HG02759 (cell line): ENCODE data around the gene SASH1.

Experiments
- ATAC-seq: cut with Tn5 transposase; IDR thresholded peaks from one replicate; pipeline ENCODE4 v1.9.1; 2021; ENCODE audit warnings: mild to moderate bottlenecking, moderate library complexity; ENCODE audit not compliant: unreplicated experiment

The SASH1 gene

DNA sequence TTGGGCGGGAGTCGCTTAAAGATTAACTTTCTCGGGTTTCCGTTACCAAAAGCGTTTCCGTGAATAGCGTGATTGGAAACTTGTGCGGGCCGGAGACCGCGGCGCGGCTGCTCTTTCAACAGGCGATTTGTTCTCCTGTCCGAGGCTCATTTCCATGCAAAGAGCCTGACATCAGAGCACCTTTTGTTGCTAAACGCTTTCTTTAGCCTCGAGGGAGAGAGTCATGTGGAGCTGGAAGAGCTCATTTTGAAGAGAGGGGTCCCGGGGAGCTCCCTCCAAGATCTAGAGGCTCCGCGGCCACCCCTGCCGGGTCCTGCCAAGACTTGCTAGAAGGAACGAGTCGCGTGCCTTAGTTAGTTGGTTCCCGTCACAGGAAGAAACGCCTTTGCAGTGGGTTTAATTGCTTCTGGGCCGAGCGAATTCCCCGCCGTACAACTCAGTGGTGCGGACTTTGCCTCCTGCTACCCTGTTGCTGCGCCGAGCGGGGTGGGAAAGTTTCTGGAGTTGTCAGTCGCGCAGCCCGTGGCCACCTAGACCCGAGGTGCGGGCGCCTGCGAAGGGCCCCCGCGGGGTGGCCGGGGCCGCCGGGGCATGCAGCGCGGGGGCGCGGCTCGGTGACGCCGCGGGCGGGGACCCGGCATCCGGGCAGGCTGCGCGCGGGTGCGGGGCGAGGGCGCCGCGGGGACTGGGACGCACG is at the start of gene SASH1:
Gene SASH1, plus strand, starts transcription at position 489 of the 697 bp plus-strand sequence. CDS start 230 bp downstream, outside the sequence.
- peak; percentile 76 for ATAC-seq

GRCh38 chr6:148293181-148293995 is 49.2 kb upstream of the SASH1 start:
- ATAC-seq, result no peak

DNA sequence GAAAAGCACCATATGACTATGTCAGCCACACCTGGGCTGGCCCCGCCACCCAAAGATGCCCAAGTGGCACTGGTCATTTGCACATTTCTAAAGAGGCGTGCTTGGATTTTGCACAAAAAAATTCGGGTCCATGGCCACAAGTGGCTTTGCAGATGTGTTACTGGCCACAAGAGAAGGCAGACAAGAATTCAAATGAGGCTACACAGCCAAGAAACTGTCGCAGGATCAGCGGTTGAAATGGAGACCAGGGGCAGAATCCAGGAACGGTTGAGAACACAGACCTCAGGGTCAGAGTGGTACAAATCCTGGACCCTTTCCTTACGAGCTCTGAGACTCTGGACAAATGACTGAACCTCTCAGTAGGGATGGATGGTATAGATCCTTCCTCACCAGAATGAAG is 48.6 kb upstream of the SASH1 start:
- no peak for ATAC-seq

DNA sequence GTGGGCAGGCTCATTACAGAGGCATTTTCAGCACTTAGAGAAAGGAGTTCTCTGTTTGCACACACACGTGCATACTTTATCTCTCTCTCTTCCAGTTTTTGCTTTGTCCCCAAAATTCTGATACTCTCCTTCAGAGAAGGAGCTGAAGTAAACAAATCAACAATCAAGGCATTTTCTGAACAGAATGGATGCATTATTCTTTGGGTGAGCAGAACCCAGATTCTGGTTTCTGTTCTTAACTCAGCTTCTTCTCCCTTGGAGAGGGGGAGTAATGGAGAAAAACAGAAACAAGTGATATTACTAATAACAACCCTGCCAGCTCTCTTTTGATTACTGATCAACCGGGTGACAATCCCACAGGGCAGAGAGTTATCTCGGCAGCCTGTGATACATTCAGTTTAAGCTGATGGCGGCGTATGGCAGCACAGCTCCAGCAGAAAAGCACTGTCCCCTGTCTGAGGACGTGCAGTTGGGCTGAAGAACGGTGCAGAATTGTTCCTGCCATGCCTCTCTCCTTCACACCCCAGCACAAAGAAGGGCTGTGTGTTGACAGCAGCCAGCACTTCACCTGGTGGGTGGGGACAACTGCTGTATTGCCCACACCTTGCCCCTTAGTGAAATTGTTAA is 47.3 kb upstream of the SASH1 start:
- no peak for ATAC-seq

- no peak for ATAC-seq
Observed at GRCh38 chr6:148296771-148297170, 45.9 kb upstream of the SASH1 start.

DNA sequence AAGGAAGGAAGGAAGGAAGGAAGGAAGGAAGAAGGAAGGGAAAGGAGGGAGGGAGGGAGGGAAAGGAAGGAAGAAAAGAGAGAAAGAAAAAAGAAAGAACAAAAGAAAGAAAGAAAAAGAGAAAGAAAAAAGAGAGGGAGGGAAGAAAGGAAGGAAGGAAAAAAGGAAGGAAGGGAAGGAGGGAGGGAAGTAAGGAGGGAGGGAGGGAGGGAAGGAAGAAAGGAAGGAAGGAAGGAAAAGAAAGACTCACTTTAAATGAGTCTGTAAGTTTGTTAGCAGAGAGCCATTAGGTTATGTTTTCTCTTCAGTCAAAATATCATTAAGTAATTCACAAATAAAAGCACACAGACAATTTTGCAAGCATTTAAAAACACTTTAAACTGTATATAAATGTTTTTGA is 44.0 kb upstream of the SASH1 start:
- ATAC-seq, result no peak

DNA sequence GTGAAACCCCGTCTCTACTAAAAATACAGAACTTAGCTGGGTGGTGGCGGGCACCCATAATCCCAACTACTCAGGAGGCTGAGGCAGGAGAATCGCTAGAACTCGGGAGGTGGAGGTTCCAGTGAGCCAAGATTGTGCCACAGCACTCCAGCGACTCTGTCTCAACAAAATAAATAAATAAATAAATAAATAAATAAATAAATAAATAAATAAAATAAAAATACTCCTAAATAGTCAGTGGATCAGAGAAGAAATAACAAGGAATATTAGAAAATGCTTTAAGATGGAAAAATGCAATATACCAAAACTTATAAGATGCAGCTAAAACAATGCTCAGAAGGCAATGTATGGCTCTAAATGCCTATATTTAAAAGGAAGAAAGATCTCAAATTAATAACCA is 39.0 kb upstream of the SASH1 start:
- ATAC-seq, result no peak

DNA sequence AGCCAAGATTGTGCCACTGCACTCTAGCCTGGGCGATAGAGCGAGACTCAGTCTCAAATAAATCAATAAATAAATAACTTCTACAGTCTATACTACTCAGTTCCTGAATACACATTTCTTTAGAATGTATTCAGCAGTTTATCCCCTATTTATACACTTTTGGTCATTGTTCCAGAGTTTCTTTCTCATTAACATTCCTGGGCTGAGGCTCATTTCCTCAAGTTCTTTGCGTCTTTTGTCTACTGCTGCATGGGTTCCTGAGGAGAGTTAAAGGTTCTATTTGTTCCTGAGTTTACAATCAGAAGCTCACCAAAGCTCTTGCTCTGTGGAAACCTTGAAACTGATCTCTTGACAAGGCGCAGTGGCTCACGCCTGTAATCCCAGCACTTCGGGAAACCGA is 37.7 kb upstream of the SASH1 start:
- ATAC-seq, result no peak

DNA sequence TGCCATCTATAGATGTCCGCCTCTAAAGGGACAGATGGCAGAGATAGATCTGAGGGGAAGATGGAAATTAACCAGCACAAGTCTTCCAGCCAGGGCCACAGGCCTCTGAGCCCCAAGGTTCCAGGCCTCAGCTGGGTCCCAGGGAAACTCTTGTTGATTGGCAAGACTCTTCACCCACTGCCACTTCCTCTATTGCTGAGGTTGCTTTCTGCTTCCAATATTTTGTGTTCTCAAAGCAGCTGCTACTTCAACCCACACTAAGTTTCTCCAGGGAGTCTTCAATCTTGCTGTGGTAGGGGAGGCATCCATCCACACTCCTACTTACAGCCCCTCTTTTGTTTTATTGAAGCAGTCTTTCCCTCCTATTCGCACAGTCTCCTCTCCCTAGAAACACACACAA is 36.4 kb upstream of the SASH1 start:
- no peak for ATAC-seq

- ATAC-seq, result no peak
Observed at GRCh38 chr6:148307405-148307804, 35.2 kb upstream of the SASH1 start.

GRCh38 chr6:148309301-148309700 is 33.3 kb upstream of the SASH1 start:
- no peak for ATAC-seq

- no peak for ATAC-seq
Observed at GRCh38 chr6:148311966-148312669, 30.5 kb upstream of the SASH1 start.

DNA sequence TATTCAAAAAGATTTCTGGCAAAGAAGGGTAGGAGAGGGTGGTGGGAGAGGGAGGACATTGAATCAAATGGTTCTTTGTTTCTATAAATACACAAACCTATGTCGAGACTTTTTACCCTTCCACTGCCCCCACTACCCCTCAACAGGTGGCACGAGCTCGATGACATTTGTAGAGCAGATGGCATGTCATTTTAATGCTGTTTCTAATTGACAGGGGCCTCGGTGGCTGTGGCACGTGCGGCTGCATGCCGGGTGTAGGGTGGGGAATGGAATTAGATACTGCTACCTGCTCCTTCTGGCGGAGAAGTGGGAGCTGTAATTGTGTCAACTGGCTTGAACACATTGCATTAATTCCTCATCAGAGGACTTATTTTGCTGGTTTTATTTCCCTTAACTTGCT is 29.1 kb upstream of the SASH1 start:
- no peak for ATAC-seq

GRCh38 chr6:148316308-148316707 is 26.3 kb upstream of the SASH1 start:
- no peak for ATAC-seq

- ATAC-seq, result no peak
Observed at GRCh38 chr6:148317051-148317450, 25.6 kb upstream of the SASH1 start.

DNA sequence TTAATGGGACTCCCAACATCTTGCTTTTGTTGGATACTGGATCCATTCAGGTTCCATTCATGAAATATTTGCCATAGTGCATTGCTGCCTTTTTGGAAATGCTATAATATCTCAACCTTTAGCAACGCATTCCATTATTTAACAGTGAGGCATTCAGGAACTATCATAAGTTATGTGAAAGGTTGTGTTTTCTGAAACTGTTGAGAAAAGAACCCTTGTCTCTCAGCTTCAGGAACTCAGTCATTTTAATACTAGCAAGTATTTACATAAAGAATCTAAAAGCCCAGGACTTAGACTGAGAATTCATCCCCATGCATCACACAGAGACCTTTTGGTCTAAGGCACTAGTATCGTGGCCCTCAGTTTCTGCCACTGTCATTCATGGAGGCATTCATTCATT is 24.9 kb upstream of the SASH1 start:
- ATAC-seq, result no peak

GRCh38 chr6:148322704-148323103 is 19.9 kb upstream of the SASH1 start:
- no peak for ATAC-seq

DNA sequence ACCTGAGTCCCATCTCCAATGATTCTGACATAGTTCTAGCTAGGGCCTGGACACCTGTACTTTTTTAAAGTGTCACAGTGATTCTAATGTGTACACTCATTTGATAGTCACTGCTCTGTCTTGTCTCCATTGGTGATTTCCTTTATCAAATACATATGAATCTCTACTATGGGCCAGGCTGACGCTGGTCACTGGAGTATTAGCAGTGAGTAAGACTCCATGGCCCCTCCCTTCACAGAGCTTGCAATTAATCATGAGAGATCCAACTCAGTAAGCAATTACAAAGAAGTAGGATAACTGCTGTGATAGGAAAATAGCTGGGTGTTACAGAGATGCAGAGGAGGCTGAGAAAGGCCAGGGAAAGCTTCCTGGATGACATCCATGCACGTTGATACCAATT is 19.3 kb upstream of the SASH1 start:
- no peak for ATAC-seq

- ATAC-seq, result no peak
Observed at GRCh38 chr6:148324297-148324985, 18.2 kb upstream of the SASH1 start.

DNA sequence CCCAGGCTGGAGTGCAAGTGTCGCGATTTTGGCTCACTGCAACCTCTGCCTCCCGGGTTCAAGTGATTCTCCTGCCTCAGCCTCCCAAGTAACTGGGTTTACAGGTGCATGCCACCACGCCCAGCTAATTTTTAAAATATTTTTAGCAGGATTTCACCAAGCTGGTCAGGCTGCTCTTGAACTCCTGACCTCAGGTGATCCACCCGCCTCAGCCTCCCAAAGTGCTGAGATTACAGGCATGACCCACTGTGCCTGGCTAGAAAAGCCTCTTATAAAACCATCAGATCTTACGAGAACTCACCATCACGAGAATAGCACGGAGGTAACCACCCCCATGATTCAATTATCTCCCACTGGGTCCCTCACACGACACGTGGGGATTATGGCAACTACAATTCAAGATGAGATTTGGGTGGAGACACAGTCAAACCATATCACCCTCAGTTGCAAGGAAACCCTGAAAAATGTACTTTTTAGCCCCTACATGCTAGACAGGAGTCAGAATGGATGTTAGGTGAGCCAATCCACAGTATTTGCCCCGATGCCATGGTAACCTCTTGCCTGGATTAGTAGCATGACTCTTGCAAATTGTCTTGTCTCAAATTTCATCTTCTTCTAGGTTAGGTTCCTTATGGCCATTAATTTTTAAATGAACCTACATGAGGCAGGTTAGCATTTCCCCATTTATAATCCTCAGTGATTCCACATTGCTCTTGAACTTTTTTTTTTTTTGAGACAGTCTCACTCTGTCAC is 17.1 kb upstream of the SASH1 start:
- no peak for ATAC-seq
